Measurements from ENCODE around the gene SLC25A36.

- TF ChIP-seq, protein P1, sequence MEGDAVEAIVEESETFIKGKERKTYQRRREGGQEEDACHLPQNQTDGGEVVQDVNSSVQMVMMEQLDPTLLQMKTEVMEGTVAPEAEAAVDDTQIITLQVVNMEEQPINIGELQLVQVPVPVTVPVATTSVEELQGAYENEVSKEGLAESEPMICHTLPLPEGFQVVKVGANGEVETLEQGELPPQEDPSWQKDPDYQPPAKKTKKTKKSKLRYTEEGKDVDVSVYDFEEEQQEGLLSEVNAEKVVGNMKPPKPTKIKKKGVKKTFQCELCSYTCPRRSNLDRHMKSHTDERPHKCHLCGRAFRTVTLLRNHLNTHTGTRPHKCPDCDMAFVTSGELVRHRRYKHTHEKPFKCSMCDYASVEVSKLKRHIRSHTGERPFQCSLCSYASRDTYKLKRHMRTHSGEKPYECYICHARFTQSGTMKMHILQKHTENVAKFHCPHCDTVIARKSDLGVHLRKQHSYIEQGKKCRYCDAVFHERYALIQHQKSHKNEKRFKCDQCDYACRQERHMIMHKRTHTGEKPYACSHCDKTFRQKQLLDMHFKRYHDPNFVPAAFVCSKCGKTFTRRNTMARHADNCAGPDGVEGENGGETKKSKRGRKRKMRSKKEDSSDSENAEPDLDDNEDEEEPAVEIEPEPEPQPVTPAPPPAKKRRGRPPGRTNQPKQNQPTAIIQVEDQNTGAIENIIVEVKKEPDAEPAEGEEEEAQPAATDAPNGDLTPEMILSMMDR (IDR thresholded peaks at IDR 0.05), result no peak
- TF ChIP-seq FOSL2 (IDR thresholded peaks at IDR 0.05; ENCODE audit: borderline replicate concordance, low read depth), result no peak
- no peak for TF ChIP-seq POLR2AphosphoS5 (IDR thresholded peaks at IDR 0.05; ENCODE audit: low read depth, low read length)
- no peak for TF ChIP-seq RCOR1 (IDR thresholded peaks at IDR 0.05; ENCODE audit: low read length)
- TF ChIP-seq EP300 (IDR thresholded peaks at IDR 0.05; ENCODE audit: borderline replicate concordance in 1 of 2, low read depth in 1 of 2, low read length in 1 of 2), result no peak
- TF ChIP-seq RFX5 (IDR thresholded peaks at IDR 0.05; ENCODE audit: low read length), result no peak
- TF ChIP-seq TCF12 (IDR thresholded peaks at IDR 0.05), result no peak
- no peak for TF ChIP-seq CHD2 (IDR thresholded peaks at IDR 0.05; ENCODE audit: low read length, partially characterized antibody)
- no peak for TF ChIP-seq GATA2 (CRISPR knock-in tag; IDR thresholded peaks at IDR 0.05)
- TF ChIP-seq RAD21 (IDR thresholded peaks at IDR 0.05; ENCODE audit: low read length), result no peak
- TF ChIP-seq FOXM1 (IDR thresholded peaks at IDR 0.05; ENCODE audit: low read depth), result no peak
- TF ChIP-seq NRF1 (IDR thresholded peaks at IDR 0.05; ENCODE audit: low read depth, low read length), result no peak
Measured at GRCh38 chr3:140995881-140996280, 54.2 kb downstream of the SLC25A36 start.

Measured in SK-N-SH (cell line).